HG03439 (cell line): ENCODE measurements around the gene NDUFAF8.

ENCODE experiments used
- ATAC-seq: cut with Tn5 transposase; IDR thresholded peaks from one replicate; pipeline ENCODE4 v1.9.1; 2021; ENCODE audit warnings: mild to moderate bottlenecking, moderate library complexity; ENCODE audit not compliant: unreplicated experiment

NDUFAF8 gene

GRCh38 chr17:81200695-81201580, 38.2 kb upstream of the NDUFAF8 start:
- no peak for ATAC-seq

DNA sequence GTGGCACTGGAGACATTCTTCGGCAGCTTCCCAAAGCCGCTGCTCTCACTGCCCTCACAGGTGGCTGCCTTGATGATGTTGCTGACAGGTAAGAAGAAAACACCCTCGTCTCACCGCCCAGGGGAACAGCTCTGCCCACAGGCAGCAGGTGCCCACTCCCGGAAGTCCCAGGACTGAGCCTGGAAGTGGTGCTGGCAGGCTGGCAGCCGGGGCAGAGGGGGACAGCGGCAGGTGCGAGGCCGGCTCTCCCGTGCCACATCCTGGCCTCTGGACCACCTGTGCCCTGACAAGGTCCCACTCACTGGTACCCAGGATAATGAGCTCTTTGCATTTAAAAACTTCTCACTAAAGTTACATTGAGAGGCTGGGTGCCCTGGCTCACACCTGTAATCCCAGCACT, 36.8 kb upstream of the NDUFAF8 start:
- no peak for ATAC-seq

DNA sequence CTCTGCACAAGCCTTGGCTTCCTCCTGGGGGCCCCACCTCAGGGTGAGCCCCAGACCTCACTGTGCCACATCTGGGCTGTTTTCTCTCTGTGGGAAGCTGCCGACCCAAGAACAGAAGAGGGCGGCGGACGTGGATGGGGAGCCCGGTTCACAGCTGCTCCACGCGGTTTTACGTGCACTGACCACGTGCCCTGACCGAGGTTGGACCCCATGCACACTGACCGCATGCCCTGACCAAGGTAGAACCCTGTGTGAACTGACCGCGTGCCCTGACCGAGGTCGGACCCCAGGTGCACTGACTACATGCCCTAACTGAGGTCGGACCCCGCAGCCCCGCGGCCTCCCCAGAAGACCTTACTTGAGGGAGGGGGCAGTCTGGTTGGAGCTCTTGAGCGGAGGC, 36.0 kb upstream of the NDUFAF8 start:
- ATAC-seq: no peak

GRCh38 chr17:81204578-81204977, 34.5 kb upstream of the NDUFAF8 start:
- ATAC-seq: no peak

GRCh38 chr17:81206166-81206565, 33.0 kb upstream of the NDUFAF8 start:
- no peak for ATAC-seq

DNA sequence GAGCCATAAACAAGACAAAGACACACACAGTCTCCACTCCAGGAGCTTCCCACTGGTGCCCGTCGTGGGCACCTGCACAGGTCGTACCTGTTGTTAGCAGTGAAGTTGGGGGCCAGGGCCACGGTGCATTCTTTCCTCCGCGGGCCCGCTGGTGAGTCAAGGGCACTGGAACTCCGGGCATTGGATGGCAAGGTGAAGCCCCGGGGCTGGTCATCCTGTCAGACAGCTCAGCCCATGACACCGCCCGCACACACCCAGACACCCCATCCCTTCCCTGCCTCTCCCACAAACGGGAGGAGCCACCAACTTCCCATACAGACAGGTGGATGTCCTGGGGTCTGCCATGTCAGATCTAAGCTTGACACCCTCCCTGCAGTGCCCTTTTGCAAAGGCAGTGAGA, 32.5 kb upstream of the NDUFAF8 start:
- ATAC-seq: no peak

GRCh38 chr17:81207610-81208581, 31.2 kb upstream of the NDUFAF8 start:
- ATAC-seq: no peak

DNA sequence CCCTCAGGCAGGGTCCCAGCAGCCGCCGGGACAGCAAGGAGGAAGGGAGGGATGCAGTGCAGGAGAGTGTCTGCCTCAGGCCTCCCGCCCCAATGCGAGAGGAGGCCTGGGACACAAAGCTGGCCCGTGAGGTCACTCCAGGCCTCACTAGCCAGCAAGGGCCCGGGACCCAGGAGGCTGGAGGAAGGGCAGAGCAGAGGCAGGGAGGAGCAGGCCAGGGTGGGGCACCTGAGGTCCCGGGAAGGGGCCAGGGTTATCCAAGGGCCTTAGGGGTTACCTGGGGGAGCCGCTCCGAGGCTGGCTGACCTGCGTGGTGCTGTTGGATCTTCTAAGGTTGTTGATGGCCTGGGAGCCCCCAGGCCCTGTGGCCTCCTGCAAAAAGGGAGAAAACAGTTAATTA, 30.5 kb upstream of the NDUFAF8 start:
- no peak for ATAC-seq

DNA sequence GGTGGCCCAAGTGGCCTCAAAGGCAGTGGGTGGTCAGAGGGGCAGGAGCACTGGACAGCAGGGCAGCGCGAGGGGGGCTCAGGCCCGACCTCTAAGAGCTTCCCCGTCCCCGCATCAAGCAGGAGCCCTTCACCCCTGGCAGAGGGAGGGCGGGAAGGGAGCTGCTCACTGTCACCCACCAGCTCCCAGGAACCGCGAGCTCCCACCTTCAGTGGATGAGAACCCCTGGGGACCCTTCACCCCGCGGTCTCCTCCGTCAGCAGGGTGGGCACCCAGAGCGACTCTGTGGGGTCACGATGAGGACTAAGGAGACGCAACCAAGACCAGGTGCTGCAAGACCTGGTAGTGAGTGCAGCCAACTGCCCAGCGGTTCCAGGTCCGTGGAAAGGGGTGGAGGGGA, 30.0 kb upstream of the NDUFAF8 start:
- ATAC-seq: no peak

- no peak for ATAC-seq
Measured at GRCh38 chr17:81210466-81210865, 28.7 kb upstream of the NDUFAF8 start.

DNA sequence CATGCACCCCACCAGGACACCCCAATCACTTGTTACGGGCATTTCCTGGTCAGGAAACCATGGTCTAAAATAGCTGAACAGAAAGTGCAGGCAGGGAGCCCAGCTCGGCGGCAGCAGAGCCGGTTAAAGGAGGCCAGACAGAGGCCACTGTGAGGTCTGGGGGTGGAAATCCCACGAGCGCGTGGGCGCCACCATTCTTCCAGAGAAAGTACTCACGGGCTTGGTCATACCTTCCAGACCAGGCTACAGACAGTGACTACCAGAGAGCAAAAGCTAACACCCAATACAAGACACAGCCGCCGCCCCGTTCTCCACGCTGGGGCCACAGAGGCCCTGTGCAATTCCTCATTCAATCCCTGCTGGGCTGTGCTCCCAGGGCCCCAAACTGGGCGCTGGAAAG, 28.2 kb upstream of the NDUFAF8 start:
- no peak for ATAC-seq

- no peak for ATAC-seq
Measured at GRCh38 chr17:81212365-81212764, 26.8 kb upstream of the NDUFAF8 start.

- no peak for ATAC-seq
Measured at GRCh38 chr17:81213978-81214377, 25.1 kb upstream of the NDUFAF8 start.

DNA sequence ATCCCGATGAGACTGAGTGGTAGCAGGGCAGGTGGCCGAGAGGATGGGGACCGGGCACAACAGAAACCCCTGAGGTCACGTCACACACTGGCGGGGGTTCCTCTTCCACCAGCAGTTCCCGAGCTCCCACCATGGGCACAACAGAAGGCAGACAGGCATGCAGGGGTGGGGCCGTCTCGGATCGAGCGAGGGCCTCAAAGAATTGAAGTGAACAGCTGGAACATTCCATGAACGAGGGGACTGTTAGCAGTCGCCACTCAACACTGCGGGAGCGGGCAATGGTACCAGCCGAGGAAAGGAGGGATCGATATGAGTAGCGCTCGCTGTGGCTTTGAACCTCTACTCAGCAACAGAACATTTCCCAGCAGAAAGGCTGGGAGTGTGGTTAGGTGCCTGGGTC, 21.6 kb upstream of the NDUFAF8 start:
- ATAC-seq: no peak

- no peak for ATAC-seq
Measured at GRCh38 chr17:81218459-81218858, 20.7 kb upstream of the NDUFAF8 start.

GRCh38 chr17:81218991-81219390, 20.1 kb upstream of the NDUFAF8 start:
- ATAC-seq: no peak

- no peak for ATAC-seq
Measured at GRCh38 chr17:81219476-81220180, 19.5 kb upstream of the NDUFAF8 start.

- no peak for ATAC-seq
Measured at GRCh38 chr17:81221371-81221841, 17.7 kb upstream of the NDUFAF8 start.

DNA sequence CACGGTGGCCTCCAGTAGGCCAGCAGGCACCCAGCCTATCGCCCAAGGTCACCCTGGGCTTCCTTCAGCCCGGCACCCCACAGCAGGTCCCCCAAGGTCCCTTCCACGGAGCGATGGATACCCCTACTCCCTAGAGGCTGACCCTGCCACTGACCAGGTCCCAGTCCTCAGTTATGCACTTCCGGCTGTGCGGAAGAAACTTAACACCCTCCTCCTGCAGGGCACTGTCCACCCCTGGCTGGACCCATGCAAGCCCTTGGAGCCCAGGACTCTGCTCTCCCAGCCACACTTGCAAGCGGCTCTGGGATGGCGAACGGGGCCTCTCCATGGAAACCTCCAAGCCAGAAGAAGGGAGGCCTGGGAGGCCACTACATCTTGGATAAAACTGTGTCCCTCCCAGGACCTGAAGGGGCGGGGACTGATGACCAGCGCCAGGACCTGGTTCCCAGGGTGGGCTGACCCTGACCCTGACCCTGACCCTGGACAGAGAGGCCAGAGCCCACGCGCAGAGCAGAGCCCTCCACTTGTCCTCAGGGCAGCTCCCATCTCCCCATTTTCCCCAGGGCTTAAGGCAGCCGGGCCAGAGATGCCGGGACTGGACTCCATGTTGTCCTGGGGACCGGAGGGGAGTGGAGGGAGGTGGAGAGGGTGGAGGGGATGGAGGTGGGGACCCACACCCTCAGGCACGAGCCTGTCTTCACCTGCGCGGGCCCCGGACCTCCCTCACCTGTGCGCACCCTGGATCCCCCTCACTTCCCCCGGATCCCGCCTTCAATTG, 17.1 kb upstream of the NDUFAF8 start:
- no peak for ATAC-seq

- peak; percentile 14 for ATAC-seq
Measured at GRCh38 chr17:81222620-81222905, 16.6 kb upstream of the NDUFAF8 start.
